SU-DHL-6 (cell line): ENCODE data around the gene KRT78.

Experiments used
- CTCF ChIP-seq: fragments of 200-600 bp; sonication (generic); IDR thresholded peaks from one replicate; pipeline ENCODE4 v1.5.1; 2017; ENCODE audit warnings: antibody characterized with exemption, mild to moderate bottlenecking, low read length, moderate library complexity; ENCODE audit not compliant: insufficient read depth, poor library complexity, severe bottlenecking
- EZH2phosphoT487 ChIP-seq: fragments of 200-600 bp; sonication (generic), shearing (Covaris generic); conservative IDR thresholded peaks from 2 replicates; pipeline ENCODE4 v1.6.1; 2018; ENCODE audit warnings: mild to moderate bottlenecking, antibody characterized with exemption, low read length, moderate library complexity, mixed read lengths

- TF ChIP-seq CTCF (no peak), EZH2phosphoT487 (no peak)
Observed at GRCh38 chr12:52820521-52820920, 28.3 kb downstream of the KRT78 start.
